Measurements from ENCODE around the gene ATAD1. TPM values are rescaled to one million over a fixed set of nuclear protein-coding genes. Genes with fewer than 3 reads are reported as not detected.

The ATAD1 gene
- total and polyA plus RNA-seq, 2 of the 8 experiments (the other 6 are each of a cell fraction or from before 2014, with no cell fraction given) = 8.9 to 35.3 TPM

- ChIA-PET POLR2A (ENCODE audit: partially characterized antibody) (interaction anchor here (0.5 kb wide), 1 partner anchor 277 kb away, joined by 3 read pairs; no protein-coding TSS in a partner anchor), CTCF (ENCODE audit: partially characterized antibody) (no interaction called here)
- peaks cover 23 to 31% of the 10 kb centered on the region in 2 experiments for H3K9me3 ChIP-seq (ENCODE audit: insufficient read depth in 2 of 2, low read depth in 1 of 2, low read length in 1 of 2)
- no peak overlapping the region for H3K56ac ChIP-seq (replicated peaks; ENCODE audit: insufficient read length, low read depth, low read length)
- H3K79me1 ChIP-seq (ENCODE audit: low read depth, low read length) = no peaks in the 10 kb centered on the region; the same call in 1 of the 2 replicates
- H3K27ac ChIP-seq (ENCODE audit: low read depth, low read length) = no peak overlapping the region
- no peaks in the 10 kb centered on the region; the same call in 1 of the 2 replicates for H3K23me2 ChIP-seq (ENCODE audit: low read depth, low read length)
- no peak overlapping the region for H2BK5ac ChIP-seq (ENCODE audit: low read depth, low read length)
- no peak overlapping the region for H4K91ac ChIP-seq (replicated peaks; ENCODE audit: insufficient read length, low read length)
- peaks cover 0 to 40% of the 10 kb centered on the region in 2 experiments; a peak in 2 of 4 replicates for H3K79me2 ChIP-seq (ENCODE audit: control insufficient read depth in 1 of 2, insufficient read depth in 2 of 2, low read length in 2 of 2)
- no peak overlapping the region for H3K18ac ChIP-seq (ENCODE audit: extremely low read depth, low read length)
- DNase-seq (ENCODE audit: low read depth in 1 of 2, low spot score in 2 of 2) (no peak), FAIRE-seq (no peak)
- H2BK120ac ChIP-seq (replicated peaks; ENCODE audit: low read depth, low read length) = no peak overlapping the region
- no peak overlapping the region for H2AK5ac ChIP-seq (ENCODE audit: low read depth, low read length)
- no peak overlapping the region for H2AFZ ChIP-seq (ENCODE audit: low read length)
- no peak overlapping the region for H3K23ac ChIP-seq (ENCODE audit: insufficient read length)
- TF ChIP-seq RAD21 (IDR thresholded peaks at IDR 0.05 in 1 of 2, conservative IDR thresholded peaks at IDR 0.05 in 1 of 2; ENCODE audit: low read depth in 2 of 2, low read length in 2 of 2) = no peak
- TF ChIP-seq ZNF274 (IDR thresholded peaks at IDR 0.05; ENCODE audit: borderline replicate concordance, extremely low read depth, low read length) = no peak
- no peak overlapping the region for H4K5ac ChIP-seq (ENCODE audit: insufficient read length, low read depth, low read length)
- no peak overlapping the region for H4K8ac ChIP-seq (ENCODE audit: extremely low read depth, insufficient read depth, low read length)
- no peak overlapping the region for H2BK20ac ChIP-seq (ENCODE audit: low read length)
- no peak overlapping the region for H2BK12ac ChIP-seq (ENCODE audit: low read depth, low read length)
- no peak overlapping the region for H3K4me3 ChIP-seq (ENCODE audit: extremely low read depth in 1 of 4, insufficient read depth in 2 of 4, low read depth in 3 of 4, low read length in 4 of 4)
- H3K9ac ChIP-seq (replicated peaks in 1 of 4; ENCODE audit: extremely low read depth in 1 of 4, low read depth in 3 of 4, low read length in 3 of 4) = no peak overlapping the region
- no peaks in the 10 kb centered on the region for H4K20me1 ChIP-seq (replicated peaks in 1 of 2; ENCODE audit: control insufficient read depth in 1 of 2, insufficient read depth in 2 of 2, low read length in 2 of 2)
- H3K14ac ChIP-seq (ENCODE audit: insufficient read length) = no peak overlapping the region
- no peak overlapping the region for H3K4me2 ChIP-seq (ENCODE audit: insufficient read depth in 1 of 2, low read depth in 2 of 2, low read length in 2 of 2)
- peaks cover 0 to 72% (median 30%) of the 10 kb centered on the region in 4 experiments; a peak in 5 of 8 replicates for H3K36me3 ChIP-seq (ENCODE audit: control insufficient read depth in 2 of 4, insufficient read depth in 4 of 4, low read length in 3 of 4)
- no peaks in the 10 kb centered on the region for H3K4me1 ChIP-seq (replicated peaks in 1 of 4; ENCODE audit: control insufficient read depth in 3 of 4, insufficient read depth in 4 of 4, low read length in 3 of 4)
- H3K27me3 ChIP-seq (replicated peaks in 1 of 4; ENCODE audit: control insufficient read depth in 3 of 4, extremely low read depth in 1 of 4, insufficient read depth in 3 of 4, low read length in 3 of 4) = no peaks in the 10 kb centered on the region
- no peak overlapping the region for H2BK15ac ChIP-seq (ENCODE audit: low read length)
- H3K4ac ChIP-seq (replicated peaks; ENCODE audit: insufficient read length, low read depth, low read length) = no peak overlapping the region
Measured at GRCh38 chr10:87803831-87804230, 14.2 kb downstream of the ATAD1 start.

Measured in H1 (cell line).